HG02885 (cell line): ENCODE results near the gene RADIL.
"Not testable (repeated sequence)": the region's sequence is repeated elsewhere in the genome, so short reads cannot be mapped to it uniquely, and the experiment has no call there.

Experiments
- ATAC-seq: cut with Tn5 transposase; IDR thresholded peaks from one replicate; pipeline ENCODE4 v1.9.1; 2021; ENCODE audit warnings: mild to moderate bottlenecking; ENCODE audit not compliant: unreplicated experiment, poor library complexity

RADIL gene, protein sequence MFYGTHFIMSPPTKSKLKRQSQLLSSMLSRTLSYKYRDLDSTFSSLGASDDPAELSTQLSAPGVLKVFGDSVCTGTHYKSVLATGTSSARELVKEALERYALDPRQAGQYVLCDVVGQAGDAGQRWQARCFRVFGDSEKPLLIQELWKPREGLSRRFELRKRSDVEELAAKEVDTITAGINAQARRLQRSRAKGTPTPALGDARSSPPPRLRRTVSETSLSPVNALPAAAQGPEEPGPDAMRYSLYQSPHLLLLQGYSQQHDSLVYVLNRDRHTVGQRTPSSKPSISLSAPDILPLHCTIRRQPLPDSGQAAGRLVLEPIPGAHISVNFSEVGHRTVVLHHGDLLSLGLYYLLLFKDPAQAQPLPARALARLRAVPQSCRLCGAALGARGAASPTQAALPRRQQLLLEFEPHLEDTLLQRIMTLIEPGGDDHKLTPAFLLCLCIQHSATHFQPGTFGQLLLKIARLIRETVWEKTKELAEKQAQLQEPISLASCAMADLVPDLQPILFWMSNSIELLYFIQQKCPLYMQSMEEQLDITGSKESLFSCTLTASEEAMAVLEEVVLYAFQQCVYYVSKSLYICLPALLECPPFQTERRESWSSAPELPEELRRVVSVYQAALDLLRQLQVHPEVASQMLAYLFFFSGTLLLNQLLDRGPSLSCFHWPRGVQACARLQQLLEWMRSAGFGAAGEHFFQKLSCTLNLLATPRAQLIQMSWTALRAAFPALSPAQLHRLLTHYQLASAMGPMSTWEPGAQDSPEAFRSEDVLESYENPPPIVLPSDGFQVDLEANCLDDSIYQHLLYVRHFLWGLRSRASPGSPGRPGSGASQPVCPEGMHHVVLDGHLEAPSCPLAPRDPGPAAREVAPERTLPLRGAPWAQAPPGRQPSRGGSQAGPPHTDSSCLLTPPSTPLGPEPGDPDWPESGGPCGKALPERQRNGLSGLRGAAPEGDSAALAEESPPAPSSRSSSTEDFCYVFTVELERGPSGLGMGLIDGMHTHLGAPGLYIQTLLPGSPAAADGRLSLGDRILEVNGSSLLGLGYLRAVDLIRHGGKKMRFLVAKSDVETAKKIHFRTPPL

GRCh38 chr7:4883372-4884144 lies at the start of gene RADIL:
RADIL (minus strand) TSS chr7:4883716; CDS start chr7:4878139, 5,577 bp downstream.
- peak; percentile 46 for ATAC-seq

GRCh38 chr7:4931943-4932342 lies 48.4 kb upstream of the RADIL start:
- no peak for ATAC-seq

GRCh38 chr7:4929005-4929404 lies 45.5 kb upstream of the RADIL start:
- no peak for ATAC-seq

GRCh38 chr7:4928445-4928844 lies 44.9 kb upstream of the RADIL start:
- no peak for ATAC-seq

GRCh38 chr7:4919969-4920766 lies 36.7 kb upstream of the RADIL start:
- ATAC-seq = no peak

DNA sequence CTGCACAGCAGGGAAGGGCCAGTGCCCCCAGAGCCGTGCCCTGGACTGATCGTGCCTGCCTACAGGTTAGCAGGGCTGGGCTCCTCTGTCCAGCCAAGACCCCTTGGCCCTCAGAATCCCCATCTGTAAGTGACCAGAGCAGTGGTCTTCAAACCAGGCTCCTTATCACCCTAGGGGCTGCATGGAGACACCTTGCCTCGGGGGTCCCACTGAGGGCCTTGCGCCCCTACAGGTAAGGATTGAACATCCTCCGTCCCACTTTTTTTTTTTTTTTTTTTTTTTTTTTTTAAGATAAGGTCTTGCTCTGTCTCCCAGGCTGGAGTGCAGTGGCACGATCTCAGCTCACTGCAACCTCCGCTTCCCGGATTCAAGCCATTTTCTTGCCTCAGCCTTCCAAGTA lies 32.6 kb upstream of the RADIL start:
- no peak for ATAC-seq

DNA sequence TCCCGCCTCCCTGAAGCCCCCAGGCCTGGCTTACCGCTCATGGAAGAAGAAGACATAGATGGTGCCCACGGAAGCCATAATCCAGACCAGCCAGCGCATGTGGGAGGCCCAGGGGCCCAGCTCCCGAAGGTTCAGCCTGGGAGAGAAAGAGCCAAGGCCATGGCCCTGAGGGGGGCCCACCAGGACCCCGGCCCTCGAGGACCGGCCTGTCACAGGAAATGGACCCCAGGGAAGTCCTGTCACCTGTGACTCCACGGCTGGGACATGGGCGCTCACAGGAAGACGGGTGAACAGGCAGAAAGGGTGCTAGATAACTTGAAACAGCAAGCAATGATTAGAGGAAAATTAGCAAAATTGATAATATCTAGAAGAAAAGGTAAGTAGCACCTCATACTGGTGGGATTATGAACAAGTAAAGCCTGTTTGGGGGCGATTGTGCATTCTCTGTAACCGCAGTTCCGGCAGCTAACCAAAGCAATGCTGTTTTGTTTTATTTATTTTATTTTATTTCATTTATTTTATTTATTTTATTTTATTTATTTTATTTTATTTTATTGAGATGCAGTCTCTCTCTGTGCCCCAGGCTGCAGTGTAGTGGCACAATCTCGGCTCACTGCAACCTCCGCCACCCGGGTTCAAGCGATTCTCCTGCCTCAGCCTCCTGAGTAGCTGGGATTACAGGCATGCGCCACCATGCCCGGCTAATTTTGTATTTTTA lies 27.8 kb upstream of the RADIL start:
- no peak for ATAC-seq

DNA sequence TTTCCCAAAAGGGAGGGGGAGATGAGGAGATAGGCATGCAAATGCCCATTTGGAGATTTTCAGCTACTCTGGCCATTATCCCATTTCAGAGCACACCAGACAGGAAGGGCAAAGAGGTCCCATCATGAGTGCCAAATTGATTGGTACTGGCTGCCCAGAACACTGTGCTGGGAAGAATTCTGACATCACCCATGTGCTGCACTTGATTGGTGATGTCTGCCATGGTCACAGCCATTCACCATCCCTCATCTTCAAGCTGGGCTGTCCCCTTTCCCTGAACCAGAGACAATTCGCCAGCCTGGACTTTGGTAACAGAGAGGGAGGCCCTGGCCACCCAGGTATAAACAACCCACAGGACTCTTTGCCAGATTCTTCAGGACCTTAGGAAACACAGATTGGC lies 23.2 kb upstream of the RADIL start:
- no peak for ATAC-seq

DNA sequence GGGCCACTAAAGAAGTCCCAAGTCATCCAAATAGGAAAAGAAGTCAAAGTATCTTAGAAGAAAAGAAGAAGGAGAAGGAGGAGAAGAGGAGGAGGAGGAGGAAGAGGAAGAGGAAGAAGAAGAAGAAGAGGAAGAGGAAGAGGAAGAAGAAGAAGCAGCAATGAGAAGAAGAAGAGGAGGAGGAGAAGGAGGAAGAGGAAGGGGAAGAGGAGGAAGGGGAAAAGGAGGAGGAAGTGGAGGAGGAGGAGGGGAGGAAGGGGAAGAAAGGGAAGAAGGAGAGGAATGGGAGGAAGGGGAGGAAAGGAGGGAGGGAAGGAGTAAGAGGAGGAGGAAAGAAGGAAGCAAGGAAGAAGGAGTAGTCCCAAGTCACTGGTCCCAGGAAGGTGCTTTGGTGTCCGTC lies 21.7 kb upstream of the RADIL start:
- ATAC-seq = no peak

DNA sequence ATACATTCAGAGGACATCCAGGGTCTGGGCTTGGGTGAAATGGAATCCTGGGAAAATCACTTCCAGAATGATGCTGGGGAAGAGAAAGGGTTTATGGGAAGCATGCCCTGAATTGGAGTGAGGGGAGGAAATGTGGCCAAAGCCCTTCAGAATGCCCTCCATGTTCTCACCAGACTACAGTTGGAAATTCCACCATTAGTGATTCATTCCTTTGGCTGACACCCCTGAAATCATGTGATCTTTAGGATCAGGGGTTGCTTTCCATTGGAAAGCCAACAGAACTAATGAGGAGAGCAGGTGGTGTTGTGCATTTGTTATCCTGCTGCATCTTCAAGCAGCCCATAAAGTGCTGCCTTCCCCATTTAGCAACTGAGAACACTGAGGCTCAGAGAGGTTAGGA lies 20.8 kb upstream of the RADIL start:
- no peak for ATAC-seq

- no peak for ATAC-seq
Measured at GRCh38 chr7:4895766-4896165, 12.2 kb upstream of the RADIL start.

GRCh38 chr7:4894482-4894881 lies 11.0 kb upstream of the RADIL start:
- no peak for ATAC-seq

DNA sequence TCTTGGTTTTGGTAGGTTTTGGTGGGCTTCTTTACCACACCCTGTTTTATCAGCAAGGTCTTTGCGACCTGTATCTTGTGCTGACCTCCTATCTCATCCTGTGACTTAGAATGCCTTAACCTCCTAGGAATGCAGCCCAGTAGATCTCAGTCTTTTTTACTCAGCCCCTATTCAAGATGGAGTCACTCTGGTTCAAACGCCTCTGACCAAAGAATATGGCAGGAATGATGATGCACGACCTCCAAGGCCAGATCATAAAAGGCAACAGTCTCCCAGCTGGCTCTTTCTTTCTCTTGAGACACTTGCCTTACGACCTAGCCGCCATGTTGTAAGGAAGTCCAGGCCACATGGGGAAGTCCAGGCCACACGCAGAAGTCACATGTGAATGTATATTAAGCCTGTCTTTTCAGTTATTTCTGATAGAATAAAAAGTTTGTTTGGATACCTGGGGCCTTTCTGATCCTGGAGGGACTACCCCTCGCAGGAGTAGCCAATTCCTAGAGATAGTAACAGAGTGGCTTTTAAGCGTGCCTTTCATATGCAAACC lies 10.5 kb upstream of the RADIL start:
- ATAC-seq = no peak

GRCh38 chr7:4893188-4893587 lies 9.7 kb upstream of the RADIL start:
- ATAC-seq = not testable (repeated sequence)

DNA sequence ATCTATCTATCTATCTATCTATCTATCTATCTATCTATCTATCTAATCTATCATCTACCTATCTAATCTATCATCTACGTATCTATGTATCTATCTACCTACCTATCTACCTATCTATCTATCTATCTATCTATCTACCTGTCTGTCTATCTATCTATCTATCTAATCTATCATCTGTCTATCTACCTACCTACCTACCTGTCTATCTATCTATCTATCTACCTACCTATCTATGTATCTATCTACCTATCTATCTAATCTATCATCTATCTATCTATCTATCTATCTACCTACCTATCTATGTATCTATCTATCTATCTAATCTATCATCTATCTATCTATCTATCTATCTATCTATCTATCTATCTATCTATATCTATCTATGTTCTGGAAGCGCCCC lies 8.0 kb upstream of the RADIL start:
- ATAC-seq = not testable (repeated sequence)

GRCh38 chr7:4889682-4890081 lies 6.2 kb upstream of the RADIL start:
- no peak for ATAC-seq

- no peak for ATAC-seq
Measured at GRCh38 chr7:4888161-4888560, 4.6 kb upstream of the RADIL start.

- no peak for ATAC-seq
Measured at GRCh38 chr7:4886671-4887070, 3.2 kb upstream of the RADIL start.
